ENCODE measurements around the gene LILRA1.

LILRA1 gene

GRCh38 chr19:54606891-54607784 is 13.7 kb downstream of the LILRA1 start:
- TF ChIP-seq, protein P1, sequence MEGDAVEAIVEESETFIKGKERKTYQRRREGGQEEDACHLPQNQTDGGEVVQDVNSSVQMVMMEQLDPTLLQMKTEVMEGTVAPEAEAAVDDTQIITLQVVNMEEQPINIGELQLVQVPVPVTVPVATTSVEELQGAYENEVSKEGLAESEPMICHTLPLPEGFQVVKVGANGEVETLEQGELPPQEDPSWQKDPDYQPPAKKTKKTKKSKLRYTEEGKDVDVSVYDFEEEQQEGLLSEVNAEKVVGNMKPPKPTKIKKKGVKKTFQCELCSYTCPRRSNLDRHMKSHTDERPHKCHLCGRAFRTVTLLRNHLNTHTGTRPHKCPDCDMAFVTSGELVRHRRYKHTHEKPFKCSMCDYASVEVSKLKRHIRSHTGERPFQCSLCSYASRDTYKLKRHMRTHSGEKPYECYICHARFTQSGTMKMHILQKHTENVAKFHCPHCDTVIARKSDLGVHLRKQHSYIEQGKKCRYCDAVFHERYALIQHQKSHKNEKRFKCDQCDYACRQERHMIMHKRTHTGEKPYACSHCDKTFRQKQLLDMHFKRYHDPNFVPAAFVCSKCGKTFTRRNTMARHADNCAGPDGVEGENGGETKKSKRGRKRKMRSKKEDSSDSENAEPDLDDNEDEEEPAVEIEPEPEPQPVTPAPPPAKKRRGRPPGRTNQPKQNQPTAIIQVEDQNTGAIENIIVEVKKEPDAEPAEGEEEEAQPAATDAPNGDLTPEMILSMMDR (conservative IDR thresholded peaks at IDR 0.05; ENCODE audit: low read depth) = no peak
- POLR2A ChIA-PET (ENCODE audit: low non-redundant PET) = no interaction called here
- no peak overlapping the region for H3K27ac ChIP-seq
- CTCF ChIA-PET = no interaction called here
- DNase-seq (ENCODE audit: low spot score) = no peak

GRCh38 chr19:54607785-54608150 is 14.3 kb downstream of the LILRA1 start:
- CTCF ChIA-PET = no interaction called here
- no peak for DNase-seq (ENCODE audit: low spot score)
- H3K27ac ChIP-seq = no peak overlapping the region
- TF ChIP-seq, protein P1 (conservative IDR thresholded peaks at IDR 0.05; ENCODE audit: low read depth) = no peak
- POLR2A ChIA-PET (ENCODE audit: low non-redundant PET) = no interaction called here

- TF ChIP-seq, protein P1 (conservative IDR thresholded peaks at IDR 0.05; ENCODE audit: low read depth) = no peak
- no peak overlapping the region for H3K27ac ChIP-seq
- DNase-seq (ENCODE audit: low spot score) = no peak
- ChIA-PET POLR2A (ENCODE audit: low non-redundant PET) (no interaction called here), CTCF (no interaction called here)
Observed at GRCh38 chr19:54608205-54608604, 14.8 kb downstream of the LILRA1 start.

DNA sequence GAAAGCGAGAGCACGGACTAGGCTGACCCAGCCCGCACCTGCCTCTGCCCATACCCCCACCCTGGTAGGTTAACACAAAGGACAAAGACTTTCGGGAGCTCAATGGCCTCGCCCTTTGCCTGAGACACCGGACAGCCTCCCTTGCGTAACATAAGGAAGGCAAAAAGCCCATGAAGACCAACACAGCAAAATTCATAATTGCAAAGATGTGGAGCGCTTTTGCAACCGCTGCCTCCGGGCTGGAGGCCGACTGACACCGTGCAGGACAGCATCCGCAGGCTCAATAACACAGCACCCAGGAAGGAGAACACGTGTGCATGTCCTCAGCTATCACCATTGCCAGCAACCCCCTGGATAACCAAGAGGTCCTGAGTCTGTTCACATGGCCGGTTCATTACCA is 15.4 kb downstream of the LILRA1 start:
- no peak for DNase-seq (ENCODE audit: low spot score)
- ChIA-PET POLR2A (ENCODE audit: low non-redundant PET) (no interaction called here), CTCF (no interaction called here)
- no peak overlapping the region for H3K27ac ChIP-seq
- TF ChIP-seq, protein P1 (conservative IDR thresholded peaks at IDR 0.05; ENCODE audit: low read depth) = no peak

DNA sequence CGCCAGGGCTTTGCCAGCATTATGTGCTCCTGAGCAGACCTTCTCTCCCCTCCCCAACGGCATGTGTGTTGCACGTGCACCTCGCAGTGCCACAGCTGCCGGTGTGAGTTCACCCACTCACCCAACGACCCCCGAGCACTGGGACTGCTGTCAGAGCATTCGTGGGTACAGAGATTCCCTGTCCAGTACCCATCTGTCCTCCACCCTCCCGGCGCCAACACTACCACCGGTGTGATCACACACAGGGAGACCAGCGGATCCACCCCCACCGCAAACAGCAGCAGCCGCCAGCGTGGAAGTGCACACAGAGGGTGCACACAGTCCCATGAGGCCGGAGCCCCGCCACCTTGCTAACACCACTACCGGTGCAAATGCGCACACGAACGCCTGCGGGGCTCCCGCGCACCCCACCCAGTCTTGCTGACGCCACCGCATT is 15.9 kb downstream of the LILRA1 start:
- POLR2A ChIA-PET (ENCODE audit: low non-redundant PET) = no interaction called here
- H3K27ac ChIP-seq = no peak overlapping the region
- TF ChIP-seq, protein P1 (conservative IDR thresholded peaks at IDR 0.05; ENCODE audit: low read depth) = no peak
- CTCF ChIA-PET = no interaction called here
- DNase-seq (ENCODE audit: low spot score) = no peak

- DNase-seq (ENCODE audit: low spot score) = no peak
- POLR2A ChIA-PET (ENCODE audit: low non-redundant PET) = no interaction called here
- CTCF ChIA-PET = no interaction called here
- no peak overlapping the region for H3K27ac ChIP-seq
- TF ChIP-seq, protein P1 (conservative IDR thresholded peaks at IDR 0.05; ENCODE audit: low read depth) = no peak
Observed at GRCh38 chr19:54612428-54612827, 19.0 kb downstream of the LILRA1 start.

Data from RWPE1 (cell line).